KMS-11 (cell line): ENCODE results near the gene RMI2.
A peak's percentile ranks its signal among the peaks of the same experiment; 100 is the strongest.

Experiments
- H2AFZ ChIP-seq: fragments of 200-600 bp; sonication (generic); 2 replicates; pipeline ENCODE4 v1.6.1; 2016; ENCODE audit warnings: antibody characterized with exemption, mixed run types, low read depth
- H3K27ac ChIP-seq: fragments of 200-600 bp; sonication (generic); 2 replicates; pipeline ENCODE4 v1.6.1; 2016; ENCODE audit warnings: mild to moderate bottlenecking, mixed run types
- H3K27me3 ChIP-seq: fragments of 200-600 bp; sonication (generic); 2 replicates; pipeline ENCODE4 v1.6.1; 2017; ENCODE audit warnings: mild to moderate bottlenecking, low read depth, mixed run types, moderate library complexity; ENCODE audit not compliant: insufficient read depth
- H3K36me3 ChIP-seq: fragments of 200-600 bp; sonication (generic); 2 replicates; pipeline ENCODE4 v1.6.1; 2017; ENCODE audit warnings: mild to moderate bottlenecking, mixed run types; ENCODE audit not compliant: insufficient read depth
- H3K4me1 ChIP-seq: fragments of 200-600 bp; sonication (generic); 2 replicates; pipeline ENCODE4 v1.6.1; 2016; ENCODE audit warnings: mild to moderate bottlenecking, low read depth, mixed run types; ENCODE audit not compliant: poor library complexity, severe bottlenecking
- H3K4me2 ChIP-seq: fragments of 200-600 bp; sonication (generic); 2 replicates; pipeline ENCODE4 v1.7.0; 2016; ENCODE audit warnings: mild to moderate bottlenecking, mixed run types
- H3K4me3 ChIP-seq: fragments of 200-600 bp; sonication (generic); IDR thresholded peaks from 2 replicates; pipeline ENCODE4 v1.6.1; 2017; ENCODE audit warnings: low read depth, low read length, mixed read lengths; ENCODE audit not compliant: insufficient read depth
- H3K79me2 ChIP-seq: fragments of 200-600 bp; sonication (generic); 2 replicates; pipeline ENCODE4 v1.6.1; 2016; ENCODE audit warnings: low read depth, mixed run types; ENCODE audit not compliant: insufficient read depth
- H3K9ac ChIP-seq: fragments of 200-600 bp; sonication (generic); 2 replicates; pipeline ENCODE4 v1.6.1; 2016; ENCODE audit warnings: mild to moderate bottlenecking, mixed run types
- H4K20me1 ChIP-seq: fragments of 200-600 bp; sonication (generic); 2 replicates; pipeline ENCODE4 v1.6.1; 2016; ENCODE audit warnings: mild to moderate bottlenecking, mixed run types; ENCODE audit not compliant: insufficient read depth
- CTCF ChIP-seq: fragments of 200-600 bp; sonication (generic); conservative IDR thresholded peaks from 2 replicates; pipeline ENCODE4 v1.6.1; 2017; ENCODE audit warnings: low read depth, mild to moderate bottlenecking, antibody characterized with exemption, low read length, moderate library complexity, mixed read lengths

Gene RMI2

DNA sequence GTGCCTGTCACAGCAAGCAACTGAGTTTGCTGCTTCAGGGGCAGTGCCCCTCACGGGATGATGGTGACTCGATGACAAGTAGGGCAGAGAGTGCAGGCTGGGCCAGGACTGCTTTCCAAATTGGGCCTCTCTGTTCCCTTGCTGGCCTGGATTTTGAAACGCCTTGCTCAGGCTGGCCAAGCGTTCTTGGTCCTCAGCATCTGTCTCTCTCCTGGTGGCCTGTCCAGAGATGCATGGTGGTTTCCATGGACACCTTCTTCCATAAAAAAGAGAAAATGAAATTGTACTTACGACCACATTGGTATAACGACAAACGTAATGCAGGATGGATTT is 44.7 kb upstream of the RMI2 start:
- Histone ChIP-seq H3K36me3 (no peaks in the 10 kb centered on the region), H3K79me2 (no peaks in the 10 kb centered on the region), H3K9ac (no peak overlapping the region), H4K20me1 (no peaks in the 10 kb centered on the region), H3K27me3 (peaks cover 29% of the 10 kb centered on the region), H3K4me3 (no peak overlapping the region), H2AFZ (no peak overlapping the region), H3K4me1 (peaks cover 51% of the 10 kb centered on the region), H3K4me2 (no peak overlapping the region), H3K27ac (no peak overlapping the region)
- TF ChIP-seq CTCF = no peak

DNA sequence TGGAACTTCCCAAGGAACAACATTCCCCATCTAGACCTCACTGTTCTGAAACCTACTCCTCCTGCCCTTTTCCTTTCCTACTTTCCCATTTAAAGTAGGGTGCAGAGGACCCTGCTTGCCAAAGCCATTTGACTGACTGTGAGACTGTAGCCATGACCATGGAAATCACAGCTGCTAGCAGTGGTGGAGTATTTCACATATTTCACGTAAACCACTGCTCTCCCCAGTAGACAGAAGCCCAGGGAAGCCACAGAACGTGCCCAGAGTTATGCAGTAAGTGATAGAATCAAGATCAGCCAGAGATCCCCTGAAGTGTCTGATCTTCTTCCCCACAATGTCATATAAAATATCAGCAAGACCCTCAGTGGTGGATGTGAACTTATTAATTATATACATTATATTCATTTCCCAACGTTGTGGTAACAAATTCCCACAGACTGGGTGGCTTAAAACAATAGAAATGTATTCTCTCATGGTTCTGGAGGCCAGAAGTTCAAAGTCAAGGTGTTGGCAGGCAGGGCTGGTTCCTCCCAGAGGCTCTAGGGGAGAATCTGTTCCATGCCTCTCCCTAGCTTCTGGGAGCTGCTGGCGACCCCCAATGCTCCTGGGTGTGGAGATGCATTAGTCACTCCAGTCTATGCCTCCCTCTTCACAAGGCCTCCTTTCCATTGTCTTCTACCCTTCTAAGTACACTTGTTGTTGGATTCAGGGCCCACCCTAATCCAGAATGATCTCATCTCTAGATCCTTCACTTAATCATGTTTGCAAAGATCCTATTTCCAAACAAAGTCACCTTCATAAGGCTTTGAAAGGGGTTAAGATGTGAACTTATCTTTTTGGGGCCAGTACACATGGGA is 43.4 kb upstream of the RMI2 start:
- Histone ChIP-seq H3K4me3 (no peak overlapping the region), H4K20me1 (no peaks in the 10 kb centered on the region), H3K27ac (no peak overlapping the region), H3K27me3 (peaks cover 16% of the 10 kb centered on the region; the same call in 1 of the 2 replicates), H3K9ac (no peak overlapping the region), H3K79me2 (no peaks in the 10 kb centered on the region), H3K4me1 (peaks cover 45% of the 10 kb centered on the region), H3K36me3 (no peaks in the 10 kb centered on the region), H3K4me2 (no peak overlapping the region; the same call in 1 of the 2 replicates), H2AFZ (no peak overlapping the region)
- no peak for TF ChIP-seq CTCF

- no peak overlapping the region for H3K27ac ChIP-seq
- peaks cover 45% of the 10 kb centered on the region for H3K4me1 ChIP-seq
- TF ChIP-seq CTCF = no peak
- H3K4me3 ChIP-seq = no peak overlapping the region
- no peak overlapping the region for H3K9ac ChIP-seq
- no peak overlapping the region for H2AFZ ChIP-seq
- H3K4me2 ChIP-seq = peak overlapping the region; percentile 29; the same call in 1 of the 2 replicates
- H3K79me2 ChIP-seq = no peaks in the 10 kb centered on the region
- no peaks in the 10 kb centered on the region for H4K20me1 ChIP-seq
- H3K27me3 ChIP-seq = peaks cover 12% of the 10 kb centered on the region; the same call in 1 of the 2 replicates
- no peaks in the 10 kb centered on the region for H3K36me3 ChIP-seq
Measured at GRCh38 chr16:11302977-11303376, 42.3 kb upstream of the RMI2 start.

DNA sequence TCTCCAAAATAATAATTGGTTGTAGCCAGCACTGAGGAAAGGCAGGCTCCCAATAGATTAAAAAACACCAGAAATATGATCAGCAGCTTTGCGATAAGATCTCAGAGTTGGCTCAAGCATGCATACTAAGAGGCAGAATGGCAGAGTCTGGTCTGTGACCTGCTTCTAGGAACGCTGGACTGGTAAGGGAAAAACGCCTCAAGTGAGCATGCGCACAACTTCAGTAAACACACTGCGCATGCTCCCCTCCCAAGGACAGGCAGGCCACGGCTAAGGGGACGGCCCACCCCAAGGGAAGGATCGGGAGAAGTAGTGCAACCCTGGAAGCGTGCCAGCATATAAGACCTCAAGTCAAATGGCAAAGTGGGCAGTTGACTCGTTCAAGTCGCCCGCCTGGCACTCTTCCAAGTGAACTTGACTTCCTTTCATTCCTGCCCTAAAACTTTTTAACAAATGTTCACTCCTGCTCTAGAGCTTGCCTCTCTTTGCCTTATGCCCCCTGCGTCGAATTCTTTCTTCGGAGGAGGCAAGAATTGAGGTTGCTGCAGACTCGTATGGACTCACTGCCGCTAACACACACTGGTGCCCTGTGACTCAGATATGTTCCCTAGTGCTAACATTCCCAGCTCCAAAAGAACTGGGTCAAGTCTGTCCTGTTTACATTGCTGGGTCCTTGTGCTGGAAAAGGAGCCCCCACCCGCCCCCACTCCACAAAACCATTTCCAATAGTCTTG is 41.7 kb upstream of the RMI2 start:
- no peaks in the 10 kb centered on the region for H3K79me2 ChIP-seq
- peaks cover 9% of the 10 kb centered on the region; the same call in 1 of the 2 replicates for H3K27me3 ChIP-seq
- H3K4me1 ChIP-seq = peaks cover 45% of the 10 kb centered on the region
- no peak overlapping the region for H3K27ac ChIP-seq
- H3K36me3 ChIP-seq = no peaks in the 10 kb centered on the region
- H3K9ac ChIP-seq = no peak overlapping the region
- H2AFZ ChIP-seq = no peak overlapping the region
- H4K20me1 ChIP-seq = no peaks in the 10 kb centered on the region
- H3K4me3 ChIP-seq = no peak overlapping the region
- TF ChIP-seq CTCF = no peak
- H3K4me2 ChIP-seq = peak overlapping the region; percentile 29; the same call in 1 of the 2 replicates
